Hindlimb muscle (tissue), 1 donor: ENCODE results near the gene TEAD1. TPM values are rescaled to one million over a fixed set of nuclear protein-coding genes. Genes with fewer than 3 reads are reported as not detected.

Experiments
- DNase-seq: peaks from one replicate; pipeline ENCODE4 v3.0.0-alpha.2; 2013
- polyA plus RNA-seq: library from polyadenylated mRNA; unstranded; fragments of 120-200 nt; gene quantifications from one replicate; pipeline ENCODE4 v1.2.1, GENCODE V29; 2013; ENCODE audit not compliant: insufficient read length

Gene TEAD1
- polyA plus RNA-seq, 1 donor: 95.3 TPM

DNA sequence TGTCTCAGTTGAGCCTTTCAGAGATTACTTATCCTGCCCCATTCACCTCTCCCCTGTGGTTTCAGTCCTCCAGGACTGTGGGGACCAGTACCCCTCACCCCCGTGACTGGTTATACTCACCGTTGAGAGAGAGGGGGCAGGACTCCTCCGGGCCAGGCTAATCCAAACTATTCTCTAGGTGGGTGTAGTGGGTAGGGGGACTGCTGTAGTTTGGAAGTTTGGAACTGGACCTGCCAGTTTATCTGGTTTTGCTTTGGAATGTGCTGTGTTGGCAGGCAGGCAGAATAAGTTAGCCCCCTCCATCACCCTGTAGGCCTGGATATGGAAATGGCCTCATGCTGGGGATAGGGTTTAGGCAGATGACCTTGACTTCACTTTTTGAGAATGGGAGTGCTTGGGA, 13.5 kb downstream of the TEAD1 start:
- DNase-seq: no peak

DNA sequence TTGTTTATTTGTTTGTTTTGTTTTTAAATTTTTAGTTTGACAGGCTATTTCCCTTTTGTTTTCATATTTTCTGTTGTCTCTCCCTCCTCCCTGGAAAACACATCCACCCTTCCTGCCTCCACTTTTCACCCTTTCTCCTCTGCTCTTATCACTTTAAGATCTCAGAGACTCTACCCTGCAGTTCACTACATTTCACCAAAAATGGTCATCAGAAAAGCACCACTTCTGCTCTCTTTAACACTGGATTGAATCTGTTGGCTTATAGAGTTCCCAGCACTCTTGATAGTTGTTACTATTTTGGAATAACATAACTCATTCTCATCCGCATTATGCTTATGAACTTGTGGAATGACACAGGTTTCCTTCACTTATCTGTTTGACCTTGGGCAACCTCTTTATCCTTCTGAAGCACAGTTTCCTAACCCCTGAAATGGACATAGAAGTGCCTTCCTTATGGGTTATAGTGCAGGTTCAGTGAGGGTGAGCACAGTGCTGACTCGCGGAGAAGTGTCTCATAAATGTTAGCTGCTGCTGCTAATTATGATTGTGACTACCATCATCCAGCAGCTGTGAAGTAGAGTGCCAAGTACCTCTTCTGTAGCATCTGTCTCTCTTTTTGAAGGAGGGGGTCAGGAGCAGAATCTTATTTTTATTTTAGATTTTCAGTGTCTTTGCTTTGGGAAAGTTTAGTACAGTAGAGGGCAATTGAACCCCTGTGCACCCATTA, 15.0 kb downstream of the TEAD1 start:
- no peak for DNase-seq

DNA sequence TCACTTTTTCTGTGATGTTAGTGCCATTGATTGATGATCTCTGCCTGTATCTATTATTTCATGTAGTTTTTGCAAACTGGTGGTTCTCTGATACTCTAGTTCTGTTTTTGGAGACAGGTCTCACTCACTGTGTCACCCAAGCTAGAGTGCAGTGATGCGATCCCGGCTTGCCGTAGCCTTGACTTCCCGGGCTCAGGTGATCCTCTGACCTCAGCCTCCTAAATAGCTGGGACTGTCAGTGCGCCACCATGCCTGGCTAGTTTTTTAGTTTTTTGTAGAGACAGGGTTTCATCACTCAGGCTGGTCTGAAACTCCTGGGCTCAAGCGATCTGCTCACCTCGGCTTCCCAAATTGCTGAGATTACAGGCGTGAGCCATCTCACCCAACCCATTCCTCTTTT, 16.4 kb downstream of the TEAD1 start:
- no peak for DNase-seq

DNA sequence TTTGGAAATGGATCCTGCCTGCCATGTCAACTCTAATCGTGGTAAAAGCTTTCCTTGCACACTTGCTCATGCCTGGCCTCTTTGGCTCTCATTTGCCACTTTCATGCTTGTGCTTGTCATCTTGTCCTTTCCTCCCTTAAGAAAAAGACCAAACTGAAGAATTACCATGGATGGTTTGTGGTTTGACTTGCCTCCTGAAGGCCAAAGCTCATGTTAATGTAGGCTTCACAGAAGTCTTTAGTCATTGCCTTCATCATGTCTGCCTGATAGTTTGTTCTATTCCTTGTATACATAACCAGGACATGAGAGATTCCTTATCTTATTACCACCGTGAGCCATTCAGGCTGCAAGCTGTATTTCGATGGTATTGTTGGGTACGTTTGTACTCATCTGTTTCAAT, 17.3 kb downstream of the TEAD1 start:
- no peak for DNase-seq

DNA sequence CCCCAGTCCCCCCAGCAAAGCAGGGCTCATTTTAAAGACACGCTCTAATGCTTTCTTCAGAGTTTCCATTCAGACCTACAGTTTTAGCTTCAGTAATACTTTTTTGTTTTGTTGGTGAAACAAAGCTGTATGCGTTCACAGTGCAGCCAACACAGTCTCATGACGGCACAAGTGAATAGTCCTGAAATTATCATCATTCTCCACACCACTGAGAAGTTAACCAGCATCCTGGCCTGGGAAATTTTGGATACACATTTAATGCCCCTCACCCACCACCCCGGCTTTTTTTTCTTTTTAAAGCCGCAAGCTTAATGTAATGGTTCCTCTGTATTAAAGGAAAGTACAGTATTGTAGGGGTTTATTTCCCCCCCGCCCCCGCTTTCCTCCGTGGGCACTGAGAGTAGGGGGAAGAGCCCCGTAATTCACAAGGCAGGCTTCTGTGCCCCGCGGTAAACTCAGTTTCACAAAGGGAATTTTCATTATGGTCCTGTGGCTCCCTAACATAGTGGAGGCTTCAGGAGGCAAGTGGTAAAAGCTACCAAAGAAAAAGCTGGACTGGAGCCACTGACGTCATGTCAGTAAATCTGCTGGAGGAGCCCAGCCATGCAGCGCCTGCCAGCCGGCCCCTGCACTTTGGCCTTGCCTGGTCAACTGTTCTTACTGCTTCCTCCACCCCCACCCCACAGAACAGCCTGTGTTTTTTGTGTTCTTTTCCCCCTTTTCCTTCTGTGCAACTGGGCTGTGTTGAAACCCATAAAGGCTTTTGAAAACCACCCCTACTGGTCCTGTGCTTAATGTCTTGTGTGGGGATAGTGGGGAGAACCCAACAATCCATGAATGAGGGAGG, 18.2 kb downstream of the TEAD1 start:
- DNase-seq: peak; percentile 84

DNA sequence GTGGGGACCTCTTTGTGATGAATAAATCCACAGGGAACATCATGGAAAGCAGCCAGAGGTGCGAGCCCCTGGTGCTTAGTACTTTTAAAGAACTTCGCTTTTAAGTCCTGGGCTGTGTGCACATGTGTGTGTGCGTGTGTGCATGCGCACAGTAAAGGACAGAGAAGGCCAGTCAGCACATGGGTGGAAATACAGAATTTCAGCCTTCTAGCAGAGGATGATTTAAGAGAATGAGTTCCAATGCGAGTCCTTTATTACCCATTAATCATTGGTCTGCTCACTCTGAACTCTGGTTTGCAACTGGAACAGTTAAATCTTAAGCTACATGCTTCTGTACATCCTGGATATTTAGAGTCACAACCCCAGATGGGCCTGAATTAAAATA, 18.9 kb downstream of the TEAD1 start:
- DNase-seq: peak; percentile 28

DNA sequence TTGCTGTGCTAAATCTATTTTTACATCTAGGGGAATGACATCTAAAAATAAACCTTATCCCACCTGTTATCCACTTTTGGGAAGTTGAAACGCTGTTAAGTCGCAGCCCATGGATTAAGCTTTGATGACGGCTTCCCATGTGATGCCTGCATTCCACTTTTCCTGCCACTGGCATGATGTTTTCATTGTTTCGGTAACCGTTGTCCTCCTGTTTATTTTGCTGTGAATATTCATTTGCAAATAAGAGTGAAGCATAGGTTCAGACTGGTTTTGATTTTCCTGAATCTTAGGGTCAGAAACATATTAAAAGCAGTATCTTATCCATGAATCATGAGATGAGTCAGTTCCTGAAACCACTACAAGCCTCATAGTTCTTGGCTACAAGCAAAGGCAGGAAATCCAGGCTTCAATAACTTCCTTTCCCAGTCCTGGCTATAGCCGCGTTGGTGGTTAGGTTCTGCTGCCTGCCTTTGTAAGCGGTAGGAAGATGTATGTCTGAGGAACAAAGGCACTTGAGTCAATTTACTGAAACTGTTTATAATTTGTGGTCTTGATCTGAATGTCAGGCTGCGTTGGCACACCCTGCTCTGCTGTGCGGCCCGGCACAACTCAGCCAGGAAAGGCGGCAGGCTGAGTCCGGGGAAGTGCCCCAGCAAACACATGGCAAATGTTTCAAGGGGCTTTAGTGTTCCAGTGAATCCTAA, 19.4 kb downstream of the TEAD1 start:
- peak; percentile 79 for DNase-seq

DNA sequence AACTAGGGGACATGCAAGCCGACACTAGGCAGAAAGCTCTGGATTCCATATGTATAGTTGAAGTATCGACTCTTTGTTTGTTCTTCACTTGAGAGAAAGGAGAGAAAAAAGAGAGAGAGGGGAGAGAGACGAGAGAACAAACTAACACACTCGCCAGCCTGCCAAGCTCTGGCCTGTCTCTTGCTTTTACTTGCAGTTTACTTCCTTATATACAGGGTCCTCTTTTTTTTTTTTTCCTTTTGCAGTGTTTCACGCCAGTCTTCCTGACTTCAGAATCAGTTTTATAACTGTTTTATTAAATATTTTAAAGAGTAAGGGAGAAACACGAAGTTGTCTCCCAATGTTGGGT, 19.9 kb downstream of the TEAD1 start:
- DNase-seq: peak; percentile 32

DNA sequence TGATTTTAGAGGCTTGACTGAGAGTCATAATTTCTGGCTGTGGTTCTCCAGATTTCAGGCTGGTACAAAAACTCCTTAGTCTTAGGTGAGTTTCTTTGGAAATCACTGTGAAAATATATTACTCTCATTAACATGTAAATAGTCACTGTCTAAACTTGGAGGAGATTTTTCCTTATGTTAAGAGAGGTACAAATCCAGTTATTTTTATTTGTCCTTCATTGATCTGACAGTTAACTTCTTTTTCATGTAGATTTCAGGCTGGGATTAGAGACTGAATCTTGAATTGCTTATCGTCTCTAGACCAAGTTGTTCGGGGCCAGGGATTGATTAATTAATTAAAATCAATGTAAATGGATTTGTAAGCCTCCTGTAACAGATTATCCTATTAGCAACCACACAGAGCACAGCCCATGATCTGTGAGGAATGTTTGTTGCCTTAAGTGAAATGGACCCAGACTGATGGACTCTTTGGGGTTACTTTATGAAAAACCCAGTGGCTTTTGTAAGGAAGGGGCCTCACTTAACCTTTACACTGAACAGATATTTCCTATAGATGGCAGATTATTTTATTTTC, 21.1 kb downstream of the TEAD1 start:
- DNase-seq: no peak

DNA sequence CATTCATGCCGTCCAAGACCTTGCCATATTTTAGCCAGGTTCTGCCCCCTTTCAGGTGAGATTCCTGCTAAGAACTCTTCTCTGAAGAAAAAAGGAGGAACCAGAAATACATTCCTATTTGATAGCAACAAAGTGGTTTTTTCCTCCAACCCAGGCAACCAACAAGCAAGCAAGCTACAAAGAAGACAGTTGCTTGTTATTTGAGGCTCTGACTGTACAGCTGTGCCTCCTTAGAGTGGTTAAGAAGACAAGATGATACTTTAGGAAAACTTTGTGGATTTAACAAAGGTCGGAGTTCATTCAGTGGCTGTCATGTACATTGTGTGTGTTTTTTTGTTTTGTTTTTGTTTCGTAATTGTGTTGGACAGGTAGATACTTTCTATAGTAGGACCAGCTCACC, 21.7 kb downstream of the TEAD1 start:
- no peak for DNase-seq

DNA sequence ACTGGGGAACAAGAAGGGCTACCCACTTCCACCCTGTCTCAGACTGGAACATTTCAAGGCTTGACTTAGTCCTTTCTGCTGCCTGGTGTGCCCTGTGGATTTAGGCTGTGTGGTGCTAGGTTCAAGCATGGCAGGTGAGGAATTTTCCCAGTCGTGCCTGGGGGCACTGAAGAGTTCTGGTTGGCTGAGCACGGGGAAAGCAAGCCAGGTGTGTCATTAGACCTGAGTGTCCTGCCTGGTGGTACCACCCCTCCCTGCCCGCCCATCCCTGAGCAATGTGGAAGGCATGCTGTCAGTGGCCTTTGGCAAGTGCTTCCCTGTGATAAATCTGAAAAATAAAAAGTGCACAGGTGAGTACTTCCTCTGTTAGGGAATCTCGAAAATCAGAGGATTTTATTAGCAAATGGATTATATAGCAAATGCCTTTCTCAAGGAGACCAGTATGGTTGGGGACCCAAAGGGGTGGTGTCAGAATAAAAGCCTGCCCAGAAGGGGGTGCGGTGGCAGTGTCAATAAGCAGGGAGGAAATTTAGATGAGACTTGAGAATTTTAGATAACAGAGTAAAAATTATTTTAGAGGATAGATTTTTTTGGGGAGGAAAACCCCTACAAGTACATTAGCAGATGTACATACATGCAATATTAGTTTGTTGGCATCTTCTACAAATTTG, 22.8 kb downstream of the TEAD1 start:
- no peak for DNase-seq

DNA sequence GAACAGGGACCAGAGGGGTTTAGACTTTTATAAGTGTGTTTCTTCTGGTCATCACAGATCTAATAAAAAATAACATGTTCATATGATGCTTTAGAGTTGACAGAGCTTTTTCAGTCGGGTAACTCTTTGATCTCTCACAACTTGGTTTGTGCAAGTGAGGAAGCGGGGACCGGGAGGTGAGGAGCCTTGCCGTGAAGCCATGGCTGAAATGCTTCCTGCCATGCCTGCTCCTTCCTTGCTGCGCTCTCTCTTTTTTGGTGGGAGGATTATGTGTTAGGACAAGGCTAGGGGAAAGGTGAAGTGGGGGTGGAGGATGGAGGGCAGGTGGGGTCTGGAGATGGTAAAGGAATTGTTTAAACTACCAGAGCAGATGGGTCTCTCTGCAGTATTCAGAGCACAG, 23.8 kb downstream of the TEAD1 start:
- DNase-seq: no peak

DNA sequence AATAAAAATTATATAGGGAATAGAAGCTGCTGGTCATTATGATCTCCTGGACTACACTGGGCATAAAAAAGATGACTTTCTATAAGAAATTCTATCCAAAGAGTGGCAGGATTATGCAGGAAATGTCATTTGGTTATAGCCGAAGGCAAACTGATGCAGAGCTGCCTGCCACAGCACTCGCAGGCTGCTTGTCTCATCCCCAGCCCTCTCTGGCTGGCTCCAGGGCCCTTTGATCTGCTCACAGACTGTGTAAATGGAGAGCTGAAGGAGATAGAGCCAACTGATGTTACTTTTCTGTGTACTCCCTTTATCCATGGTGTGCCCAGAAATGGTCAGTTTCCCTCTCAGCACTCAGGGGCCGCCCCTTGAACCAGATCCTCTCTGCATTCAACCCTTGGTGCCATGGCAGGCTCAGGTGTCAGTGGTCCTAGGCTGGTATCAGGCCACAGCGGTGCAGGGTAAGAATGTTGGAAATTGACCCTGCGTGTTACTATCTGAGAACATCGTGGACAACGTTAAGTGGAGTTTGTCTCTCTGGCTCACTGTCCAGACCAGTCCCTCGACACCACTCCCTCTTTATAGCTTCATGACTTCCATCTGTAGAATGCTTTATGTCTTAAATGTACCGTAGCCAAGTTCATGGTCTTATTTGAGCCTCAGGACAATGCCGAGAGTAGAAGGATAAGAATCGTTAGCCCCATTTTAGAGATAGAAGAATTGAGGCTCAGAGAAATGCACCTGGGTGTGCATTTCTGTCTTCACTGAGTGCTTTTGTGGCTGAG, 27.8 kb downstream of the TEAD1 start:
- DNase-seq: no peak

DNA sequence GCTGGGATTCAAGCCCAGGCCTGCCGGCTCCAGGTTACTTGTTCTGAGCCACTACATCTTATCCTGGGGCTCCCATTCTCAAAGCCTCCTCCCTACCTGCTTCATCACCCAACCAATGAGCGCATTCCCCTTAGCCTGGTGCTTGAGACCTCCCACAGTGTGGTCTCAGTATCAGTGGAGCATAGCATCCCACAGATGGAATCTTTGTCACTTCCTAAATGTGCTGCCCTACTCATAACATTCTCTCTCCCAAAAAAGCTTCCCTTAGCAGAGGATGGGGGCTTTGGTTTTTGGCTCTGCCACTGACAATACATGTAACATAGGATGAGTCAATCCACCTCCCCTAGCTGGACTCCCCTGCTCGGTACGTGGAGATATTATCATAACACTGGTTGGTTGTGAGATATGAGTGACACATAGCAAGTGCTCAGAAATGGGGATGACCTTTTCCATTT, 28.8 kb downstream of the TEAD1 start:
- no peak for DNase-seq

DNA sequence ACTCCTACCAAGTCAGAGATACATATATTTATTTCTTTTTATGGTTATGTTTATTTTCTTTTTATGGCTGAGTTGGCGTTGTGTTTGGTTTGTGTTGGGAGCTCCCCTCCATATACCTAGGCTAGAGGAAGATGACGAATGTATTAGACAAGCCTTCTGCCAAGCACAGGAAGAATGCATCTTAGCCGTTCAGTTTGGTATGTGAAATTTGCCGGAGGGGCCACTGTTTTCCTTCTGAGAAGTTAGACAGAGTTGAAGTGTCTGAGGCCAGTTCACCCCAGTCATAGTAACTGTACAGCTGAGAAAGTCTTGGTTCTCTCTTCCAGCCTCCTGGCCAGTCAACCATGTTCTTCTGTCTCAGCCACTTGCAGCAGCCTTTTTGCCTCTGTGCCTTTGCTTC, 29.8 kb downstream of the TEAD1 start:
- DNase-seq: no peak

DNA sequence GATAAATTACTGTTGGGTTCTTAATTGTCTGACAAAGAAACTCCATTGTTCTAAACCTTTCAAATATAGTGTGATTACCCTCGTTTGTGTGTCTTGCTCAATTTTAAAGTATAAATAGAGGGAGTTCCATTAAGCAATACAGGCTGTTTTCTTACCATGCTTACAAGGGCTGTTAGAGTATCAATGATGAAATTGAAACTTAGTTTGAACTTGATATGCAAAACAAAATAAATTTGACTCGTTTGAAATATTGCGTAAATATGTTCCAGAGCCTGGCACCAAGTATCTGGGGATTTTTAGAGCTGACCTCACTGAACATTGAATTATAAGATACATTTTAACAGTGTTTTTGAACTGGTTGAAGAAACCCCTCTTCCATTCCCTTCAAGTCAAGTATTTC, 31.7 kb downstream of the TEAD1 start:
- DNase-seq: no peak

DNA sequence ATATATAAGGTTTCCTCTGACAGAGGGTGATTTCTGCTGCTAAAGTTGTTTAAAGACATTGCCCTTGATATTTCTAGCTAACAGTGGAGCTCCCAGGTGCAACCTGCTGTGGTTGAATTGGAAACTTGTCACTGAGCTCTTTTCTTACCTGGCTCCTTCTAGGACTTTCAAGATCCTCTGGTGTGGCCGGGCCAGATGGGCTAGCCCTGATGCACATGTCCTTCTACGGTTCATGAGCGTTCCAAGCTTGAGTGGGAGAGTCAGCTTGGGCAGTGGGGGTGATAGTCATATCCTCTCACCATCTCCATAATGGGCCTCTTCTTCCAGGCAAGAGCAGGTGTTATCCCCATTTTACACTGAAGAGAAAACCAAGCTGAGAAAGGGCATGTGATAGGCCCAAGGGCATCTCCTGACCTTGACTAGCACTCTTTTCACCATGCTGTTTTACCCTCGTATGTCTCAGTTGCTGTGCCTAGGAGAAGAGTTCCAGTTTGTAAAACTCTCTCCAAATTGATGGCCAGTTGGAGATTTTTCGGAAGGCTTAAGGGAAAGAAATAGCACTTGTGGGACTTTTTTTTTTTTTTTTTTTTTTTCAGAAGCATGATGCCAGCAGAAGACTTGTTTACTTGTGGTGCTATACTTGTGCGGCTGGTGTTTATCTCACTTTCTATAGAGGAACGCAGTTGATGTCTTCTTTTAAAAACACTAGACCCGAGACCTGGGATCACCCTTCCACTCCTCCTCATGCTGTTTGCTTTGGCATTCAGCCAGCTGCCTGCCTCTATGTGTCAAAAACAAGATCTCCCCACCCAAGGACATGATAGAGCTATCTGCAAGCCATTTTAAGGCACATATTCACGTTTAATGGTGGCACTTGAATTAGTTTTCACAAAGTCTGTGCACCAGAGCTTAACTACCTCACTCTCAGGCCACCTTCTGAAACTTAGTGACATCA, 32.6 kb downstream of the TEAD1 start:
- no peak for DNase-seq

DNA sequence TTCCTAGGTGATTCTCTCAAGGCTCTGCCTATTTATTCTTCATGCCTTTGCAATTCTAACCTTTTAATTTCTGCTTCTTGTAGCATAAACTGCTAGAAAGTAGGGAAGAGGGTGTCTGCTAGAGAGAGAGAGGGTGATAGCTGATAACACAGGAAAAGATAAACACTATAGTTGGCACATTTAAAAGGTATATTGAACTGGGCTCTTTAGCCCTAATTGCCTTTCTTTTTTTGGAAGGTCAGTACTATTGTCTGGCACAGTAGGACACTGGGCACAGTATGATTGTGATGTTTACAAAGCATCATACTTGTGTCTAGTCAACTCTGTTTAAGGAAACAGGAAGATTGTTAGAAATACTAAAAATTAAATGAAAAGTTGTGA, 33.3 kb downstream of the TEAD1 start:
- no peak for DNase-seq

DNA sequence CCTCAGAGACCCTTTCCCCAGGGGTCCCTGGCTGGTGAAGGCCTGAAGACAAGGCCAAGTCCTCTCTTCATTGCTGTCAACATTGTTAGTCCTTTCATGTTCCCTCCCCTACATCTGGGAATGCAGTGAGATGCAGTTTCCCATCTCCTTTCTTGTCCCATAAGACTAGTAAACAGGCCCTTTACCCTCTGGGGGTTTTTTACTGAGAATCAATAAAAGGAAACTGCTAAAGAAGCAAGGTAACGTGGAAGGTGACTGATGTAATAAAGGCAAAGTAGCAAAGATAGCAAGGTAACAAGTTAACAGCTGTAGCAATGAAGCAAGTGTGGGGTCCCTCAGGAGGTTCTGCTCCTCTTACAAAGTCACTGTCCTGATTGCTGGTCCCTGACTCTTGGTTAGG, 37.3 kb downstream of the TEAD1 start:
- DNase-seq: no peak

DNA sequence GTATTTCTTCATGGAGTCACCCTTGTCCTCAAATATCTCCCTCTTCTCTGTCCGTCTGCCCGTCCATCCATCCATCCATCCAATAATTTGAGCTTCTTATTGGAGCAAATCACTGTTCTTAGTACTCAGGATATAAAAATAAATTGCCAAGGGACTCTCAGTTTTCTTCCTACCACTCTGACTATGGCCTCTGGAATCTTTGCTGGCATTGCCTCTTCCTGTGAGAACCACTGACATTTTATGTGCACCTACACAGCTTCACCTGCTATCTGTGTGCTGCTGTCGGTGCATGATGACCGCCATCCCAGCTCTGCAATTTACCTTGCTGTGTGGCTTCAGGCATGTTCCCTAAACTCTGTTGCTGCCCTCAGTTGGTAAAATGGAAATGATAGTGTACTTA, 37.9 kb downstream of the TEAD1 start:
- DNase-seq: no peak

DNA sequence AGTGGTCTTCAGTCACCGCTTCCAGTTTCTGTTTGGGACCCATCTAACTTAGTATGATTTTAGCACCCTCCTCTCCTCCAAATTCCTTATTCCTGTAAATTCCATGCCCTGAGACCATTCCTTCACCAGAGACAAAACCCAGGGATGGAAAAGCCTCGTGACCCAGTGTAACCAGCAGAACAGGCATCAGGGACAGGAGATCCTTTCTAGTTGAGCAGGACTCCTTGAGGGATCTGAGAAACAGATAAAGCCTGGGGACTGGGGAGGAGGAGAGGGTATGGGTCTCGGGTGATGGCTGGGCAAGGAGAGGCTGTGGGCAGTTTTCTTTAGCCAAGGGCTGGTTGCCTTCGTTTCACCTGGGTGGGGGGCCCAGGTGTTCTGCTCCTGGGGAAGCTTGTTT, 40.9 kb downstream of the TEAD1 start:
- DNase-seq: no peak
